ENCODE data around the gene HEPHL1.
"Not testable (repeated sequence)": the region's sequence is repeated elsewhere in the genome, so short reads cannot be mapped to it uniquely, and the experiment has no call there.

The HEPHL1 gene

GRCh38 chr11:94084164-94084563 is 63.0 kb downstream of the HEPHL1 start:
- DNase-seq (ENCODE audit: low read depth in 2 of 2): no peak

DNA sequence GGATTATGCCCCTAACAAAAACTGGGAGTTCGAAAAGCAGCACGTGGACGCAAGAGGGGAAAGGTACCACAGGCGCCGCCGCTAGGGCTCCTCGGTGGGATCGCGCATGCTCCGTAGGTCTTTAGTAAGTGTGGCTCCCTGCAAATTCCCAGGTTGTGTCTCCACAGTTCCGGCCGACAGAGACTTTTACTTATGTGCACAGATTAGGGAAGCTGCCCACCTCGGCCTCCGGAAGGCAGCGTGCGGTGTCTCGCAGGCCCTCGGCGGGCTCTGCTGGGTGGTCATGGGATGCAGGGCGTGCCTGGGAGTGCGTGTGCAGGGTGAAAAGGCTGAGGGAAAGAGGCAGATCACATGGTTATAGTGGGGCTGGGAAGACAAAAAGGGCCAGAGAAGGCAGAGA is 67.8 kb downstream of the HEPHL1 start:
- DNase-seq (ENCODE audit: low read depth in 2 of 2): no peak

GRCh38 chr11:94089341-94089740 is 68.2 kb downstream of the HEPHL1 start:
- DNase-seq (ENCODE audit: low read depth in 2 of 2): no peak

DNA sequence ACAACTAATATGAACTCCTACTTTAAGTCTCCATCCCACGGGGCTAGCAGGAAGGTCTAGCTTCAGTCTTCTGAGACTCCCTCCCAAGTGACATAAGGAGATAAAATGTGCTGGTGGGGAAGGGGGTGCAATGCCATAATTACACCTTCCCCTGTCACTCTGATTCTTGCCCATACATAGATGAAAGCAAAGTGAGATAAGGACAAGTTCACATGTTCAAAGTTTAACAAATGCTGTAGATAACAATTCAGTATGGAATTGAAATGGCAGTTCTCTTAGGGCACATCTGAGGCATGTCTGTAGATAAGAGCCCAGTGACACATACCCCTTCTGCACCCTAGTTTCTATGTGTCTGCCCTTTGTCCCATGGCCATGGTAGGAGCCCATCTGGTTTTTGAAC is 69.2 kb downstream of the HEPHL1 start:
- no peak for DNase-seq (ENCODE audit: low read depth in 2 of 2)

- DNase-seq (ENCODE audit: low read depth in 2 of 2): no peak
These were observed 69.9 kb downstream of the HEPHL1 start for GRCh38 chr11:94091091-94091490.

DNA sequence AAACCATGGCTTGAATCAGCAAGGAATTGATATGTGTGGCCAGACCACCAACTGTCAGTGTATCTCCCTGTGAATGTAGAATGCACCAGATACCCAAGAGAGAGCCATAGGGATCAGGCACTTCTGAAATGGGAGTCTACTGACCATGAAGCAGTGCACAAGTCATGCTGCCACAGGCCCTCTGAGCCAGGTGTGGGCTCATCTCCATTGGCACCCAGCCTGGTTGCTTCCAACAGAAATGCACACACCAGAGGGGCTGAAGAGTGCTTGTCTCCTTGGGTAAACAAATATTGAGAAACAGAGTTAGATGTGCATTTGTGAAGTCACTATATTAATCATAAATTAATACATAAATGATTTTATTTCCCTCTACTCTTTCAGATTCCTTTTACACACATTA is 79.1 kb downstream of the HEPHL1 start:
- DNase-seq (ENCODE audit: low read depth in 2 of 2): no peak

- DNase-seq (ENCODE audit: low read depth in 2 of 2): no peak
These were observed 82.3 kb downstream of the HEPHL1 start for GRCh38 chr11:94103471-94103870.

DNA sequence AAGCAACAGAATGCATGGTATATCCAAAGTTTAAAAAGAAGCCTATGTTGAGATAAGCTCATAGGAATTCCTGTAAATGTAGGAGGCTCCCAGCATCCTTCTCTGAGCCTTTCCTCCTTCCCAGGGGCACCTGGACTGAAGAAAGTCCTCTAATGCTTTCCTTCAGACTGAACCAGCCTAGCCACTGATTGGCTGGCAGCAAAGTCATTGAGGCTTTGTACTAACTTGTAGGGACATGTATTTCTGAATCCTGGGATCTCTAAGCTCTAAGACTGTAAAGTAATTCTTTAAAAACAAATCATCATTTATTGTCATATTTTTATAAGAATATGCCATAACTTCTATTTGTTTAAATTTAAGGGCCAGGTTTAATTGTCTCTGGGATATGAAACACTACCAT is 83.6 kb downstream of the HEPHL1 start:
- no peak for DNase-seq (ENCODE audit: low read depth in 2 of 2)

DNA sequence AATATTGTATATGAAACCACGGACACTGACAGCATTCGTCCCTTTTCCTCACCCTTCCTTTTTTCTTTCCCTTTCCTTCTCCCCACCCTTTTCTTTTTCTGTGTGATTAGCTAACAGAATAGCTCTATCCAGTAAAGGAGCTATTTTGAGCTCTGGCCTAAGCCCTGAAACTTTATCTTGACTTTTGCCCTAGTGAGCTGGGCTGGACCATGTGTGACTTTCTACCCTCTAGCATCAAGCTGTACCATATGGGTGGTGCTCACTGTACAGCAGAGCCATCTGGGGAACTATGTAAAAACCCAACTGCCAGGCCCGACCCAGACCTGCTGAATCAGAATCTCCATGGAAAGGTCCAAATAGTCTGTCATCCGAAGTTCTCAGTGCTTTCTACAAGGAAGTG is 85.6 kb downstream of the HEPHL1 start:
- DNase-seq (ENCODE audit: low read depth in 2 of 2): no peak

- DNase-seq (ENCODE audit: low read depth in 2 of 2): no peak
These were observed 86.2 kb downstream of the HEPHL1 start for GRCh38 chr11:94107363-94107762.

DNA sequence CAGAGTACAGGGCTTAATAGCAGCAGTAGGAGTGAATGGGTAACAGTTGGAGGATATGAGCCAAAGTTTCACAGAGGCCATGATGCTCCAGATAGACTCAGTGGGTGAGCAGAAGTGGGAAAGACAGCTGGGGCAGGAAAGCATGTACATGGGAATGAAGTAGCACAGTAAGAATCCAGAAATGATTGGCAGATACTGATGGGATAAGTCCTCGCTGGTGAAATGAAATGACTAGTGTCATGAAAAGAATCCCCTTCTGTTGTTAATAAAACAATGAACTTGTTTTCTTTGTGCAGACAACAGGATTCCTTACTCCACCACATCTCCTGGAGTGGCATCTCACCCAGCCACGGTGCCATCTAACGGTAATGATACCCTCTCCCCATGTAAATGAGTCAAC is 90.1 kb downstream of the HEPHL1 start:
- no peak for DNase-seq (ENCODE audit: low read depth in 2 of 2)

GRCh38 chr11:94111660-94112059 is 90.5 kb downstream of the HEPHL1 start:
- no peak for DNase-seq (ENCODE audit: low read depth in 2 of 2)

- DNase-seq (ENCODE audit: low read depth in 2 of 2): no peak
These were observed 91.2 kb downstream of the HEPHL1 start for GRCh38 chr11:94112206-94112953.

- DNase-seq (ENCODE audit: low read depth in 2 of 2): no peak
These were observed 96.0 kb downstream of the HEPHL1 start for GRCh38 chr11:94117197-94117574.

DNA sequence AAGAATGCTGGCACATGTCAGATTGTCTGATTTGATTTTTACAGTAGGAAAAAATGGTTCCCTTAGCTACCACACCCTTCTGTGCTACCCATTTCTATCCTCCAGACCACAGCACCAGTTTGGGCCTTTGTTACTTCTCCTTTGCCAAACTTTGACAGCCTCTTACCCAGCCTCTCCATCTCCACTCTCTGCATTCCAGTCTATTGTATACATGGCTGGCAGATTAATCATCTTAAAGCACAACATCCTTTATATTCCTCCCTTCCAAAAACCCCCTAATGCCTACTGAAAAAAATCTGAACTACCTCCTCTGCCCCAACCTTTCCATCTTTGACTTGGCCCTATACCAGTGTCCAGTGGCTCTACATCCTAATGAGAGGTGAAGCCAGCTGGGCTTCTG is 96.7 kb downstream of the HEPHL1 start:
- DNase-seq (ENCODE audit: low read depth in 2 of 2): no peak

- not testable (repeated sequence) for DNase-seq (ENCODE audit: low read depth in 2 of 2)
These were observed 98.5 kb downstream of the HEPHL1 start for GRCh38 chr11:94119676-94120075.

GRCh38 chr11:94120516-94120915 is 99.4 kb downstream of the HEPHL1 start:
- DNase-seq (ENCODE audit: low read depth in 2 of 2): not testable (repeated sequence)

DNA sequence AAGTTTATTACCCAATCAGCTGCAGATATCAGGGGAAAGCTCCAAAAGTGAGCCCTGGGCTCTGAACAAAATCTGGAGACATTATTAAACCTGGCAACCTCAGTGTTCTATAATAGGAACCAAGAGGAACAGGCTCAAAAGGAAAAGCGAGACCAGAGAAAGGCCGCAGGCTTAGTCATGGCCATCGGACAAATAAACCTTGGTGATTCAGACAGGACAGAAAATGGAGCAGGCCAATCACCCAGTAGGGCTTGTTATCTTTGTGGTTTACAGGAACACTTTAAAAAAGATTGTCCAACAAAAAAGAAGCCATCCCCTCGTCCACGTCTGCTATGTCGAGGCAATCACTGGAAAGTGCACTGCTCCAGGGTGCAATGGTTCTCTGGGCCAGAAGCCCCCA is 99.8 kb downstream of the HEPHL1 start:
- DNase-seq (ENCODE audit: low read depth in 2 of 2): no peak

- DNase-seq (ENCODE audit: low read depth in 2 of 2): no peak
These were observed 104.4 kb downstream of the HEPHL1 start for GRCh38 chr11:94125407-94126115.

DNA sequence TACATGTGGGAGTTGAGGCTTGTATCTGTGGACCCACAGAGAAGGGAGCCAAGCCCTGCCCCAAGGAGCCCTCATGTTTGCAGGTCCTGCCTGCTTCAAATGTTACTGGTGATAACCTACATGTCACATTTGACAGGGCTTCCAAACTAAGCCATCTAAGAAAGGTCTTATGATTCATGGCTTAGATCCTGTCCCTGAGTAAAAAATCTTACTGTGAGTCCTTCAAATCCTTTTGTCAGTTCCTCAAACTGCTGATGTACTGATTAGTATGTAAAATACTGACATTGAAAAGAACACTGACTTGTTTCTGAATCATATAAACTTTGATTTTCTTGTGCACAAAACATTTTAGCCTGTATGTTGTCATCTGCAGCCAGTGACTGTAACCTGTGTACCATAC is 106.5 kb downstream of the HEPHL1 start:
- no peak for DNase-seq (ENCODE audit: low read depth in 2 of 2)

DNA sequence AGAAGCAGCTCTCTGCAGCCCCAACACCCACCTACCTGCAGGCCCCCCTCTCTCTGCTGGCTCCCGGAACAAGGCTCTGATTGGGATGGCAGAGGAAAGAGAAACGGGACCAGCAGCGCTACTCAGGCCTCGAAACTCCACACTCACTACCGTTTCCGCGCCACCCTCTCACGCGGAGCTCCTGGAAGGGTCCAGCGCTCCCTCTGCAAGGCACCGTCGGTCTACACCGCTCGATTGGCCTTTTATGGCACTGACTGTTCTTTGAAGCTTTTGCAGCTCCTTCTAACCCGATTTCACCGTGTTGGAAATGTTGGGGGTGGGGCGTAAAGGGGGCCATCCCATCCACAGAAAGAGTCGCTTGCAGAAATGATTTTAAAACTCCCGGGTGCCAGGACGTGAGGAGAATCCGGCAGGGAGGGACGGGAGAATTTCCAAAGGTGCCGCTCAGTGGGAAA is 107.2 kb downstream of the HEPHL1 start:
- DNase-seq (ENCODE audit: low read depth in 2 of 2): peak in 1 of 2 donors; percentile 10

DNA sequence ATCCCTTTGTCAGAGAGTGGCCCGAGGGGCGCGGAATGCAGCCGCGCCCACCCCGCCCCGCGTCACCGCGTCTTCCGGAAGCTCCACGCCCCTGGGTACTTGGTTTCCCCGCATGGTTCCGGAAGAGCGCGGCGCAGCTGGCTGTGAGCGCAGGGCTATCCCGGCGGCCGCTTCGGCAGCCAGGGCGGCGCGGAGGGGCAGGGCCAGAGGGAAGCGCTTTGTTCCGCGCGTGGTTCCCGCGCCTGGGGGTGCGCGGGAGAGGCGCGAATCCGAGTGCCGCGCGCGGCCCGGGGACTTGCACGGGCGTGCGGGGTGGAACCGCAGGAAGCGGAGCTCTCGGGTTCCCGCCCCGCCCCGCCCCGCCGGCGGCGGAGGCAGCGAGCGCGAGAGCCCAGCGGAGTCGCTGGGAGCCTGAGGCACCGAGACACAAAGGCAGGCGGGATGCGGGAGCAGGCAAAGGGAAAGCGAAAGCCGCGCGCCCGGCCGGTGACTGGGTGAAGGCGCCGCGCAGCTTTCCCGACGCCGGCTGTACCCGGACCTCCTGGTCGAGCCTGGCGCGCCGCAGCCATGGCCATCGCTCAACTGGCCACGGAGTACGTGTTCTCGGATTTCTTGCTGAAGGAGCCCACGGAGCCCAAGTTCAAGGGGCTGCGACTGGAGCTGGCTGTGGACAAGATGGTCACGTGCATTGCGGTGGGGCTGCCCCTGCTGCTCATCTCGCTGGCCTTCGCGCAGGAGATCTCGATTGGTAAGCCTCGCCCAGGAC is 107.8 kb downstream of the HEPHL1 start, which contains the start of gene PANX1:
Gene PANX1 (plus strand): TSS at position 96 of the 766 bp plus-strand sequence. CDS start 472 bp downstream, at position 568.
- peak; percentile 68 for DNase-seq (ENCODE audit: low read depth in 2 of 2)
